ENCODE results near the gene DAB2IP. TPM values are rescaled to one million over a fixed set of nuclear protein-coding genes. Genes with fewer than 3 reads are reported as not detected.

Gene DAB2IP
- total RNA-seq, 2 experiments from 2014 or later: 0.06 TPM; not detected in 1

DNA sequence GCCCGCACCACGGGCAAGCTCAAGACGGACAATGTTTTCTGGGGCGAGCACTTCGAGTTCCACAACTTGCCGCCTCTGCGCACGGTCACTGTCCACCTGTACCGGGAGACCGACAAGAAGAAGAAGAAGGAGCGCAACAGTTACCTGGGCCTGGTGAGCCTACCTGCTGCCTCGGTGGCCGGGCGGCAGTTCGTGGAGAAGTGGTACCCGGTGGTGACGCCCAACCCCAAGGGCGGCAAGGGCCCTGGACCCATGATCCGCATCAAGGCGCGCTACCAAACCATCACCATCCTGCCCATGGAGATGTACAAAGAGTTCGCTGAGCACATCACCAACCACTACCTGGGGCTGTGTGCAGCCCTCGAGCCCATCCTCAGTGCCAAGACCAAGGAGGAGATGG lies 108.6 kb downstream of the DAB2IP start:
- Mint-ChIP-seq H3K27me3 (no peaks in the 10 kb centered on the region), H3K4me1 (ENCODE audit: low read depth) (no peaks in the 10 kb centered on the region), H3K36me3 (ENCODE audit: low read depth) (no peaks in the 10 kb centered on the region), H3K4me3 (no peak overlapping the region), H3K27ac (no peak overlapping the region), H3K9me3 (no peaks in the 10 kb centered on the region)
- Histone ChIP-seq H3K4me3 (ENCODE audit: low read length) (no peak overlapping the region), H3K36me3 (ENCODE audit: insufficient read depth, low read length) (no peaks in the 10 kb centered on the region), H3K9me3 (ENCODE audit: control insufficient read depth in 1 of 2, insufficient read depth in 1 of 2, low read length in 2 of 2) (no peaks in the 10 kb centered on the region), H3K27ac (ENCODE audit: low read depth in 1 of 2, low read length in 2 of 2) (no peak overlapping the region), H3K4me1 (ENCODE audit: insufficient read depth, low read length) (no peaks in the 10 kb centered on the region), H3K27me3 (ENCODE audit: control insufficient read depth in 1 of 2, insufficient read depth in 2 of 2, low read length in 2 of 2) (no peaks in the 10 kb centered on the region)
- intact Hi-C loops (cut with DNase I, micrococcal nuclease): no loop called here
- TF ChIP-seq CTCF (IDR thresholded peaks at IDR 0.05): no peak
- POLR2A ChIA-PET: no interaction called here
- ATAC-seq (ENCODE audit: poor library complexity): no peak
- no peak for DNase-seq
- CTCF ChIA-PET: no interaction called here

GRCh38 chr9:121760571-121760970 lies 109.1 kb downstream of the DAB2IP start:
- DNase-seq (no peak), ATAC-seq (ENCODE audit: poor library complexity) (no peak)
- Mint-ChIP-seq H3K27ac (no peak overlapping the region), H3K36me3 (ENCODE audit: low read depth) (no peaks in the 10 kb centered on the region), H3K4me3 (no peak overlapping the region), H3K27me3 (no peaks in the 10 kb centered on the region), H3K9me3 (no peaks in the 10 kb centered on the region), H3K4me1 (ENCODE audit: low read depth) (no peaks in the 10 kb centered on the region)
- Histone ChIP-seq H3K9me3 (ENCODE audit: control insufficient read depth in 1 of 2, insufficient read depth in 1 of 2, low read length in 2 of 2) (no peaks in the 10 kb centered on the region), H3K27ac (ENCODE audit: low read depth in 1 of 2, low read length in 2 of 2) (no peak overlapping the region), H3K4me1 (ENCODE audit: insufficient read depth, low read length) (no peaks in the 10 kb centered on the region), H3K36me3 (ENCODE audit: insufficient read depth, low read length) (no peaks in the 10 kb centered on the region), H3K27me3 (ENCODE audit: control insufficient read depth in 1 of 2, insufficient read depth in 2 of 2, low read length in 2 of 2) (no peaks in the 10 kb centered on the region), H3K4me3 (ENCODE audit: low read length) (no peak overlapping the region)
- intact Hi-C loops (cut with DNase I, micrococcal nuclease): no loop called here
- no peak for TF ChIP-seq CTCF (IDR thresholded peaks at IDR 0.05)
- ChIA-PET POLR2A (no interaction called here), CTCF (no interaction called here)

DNA sequence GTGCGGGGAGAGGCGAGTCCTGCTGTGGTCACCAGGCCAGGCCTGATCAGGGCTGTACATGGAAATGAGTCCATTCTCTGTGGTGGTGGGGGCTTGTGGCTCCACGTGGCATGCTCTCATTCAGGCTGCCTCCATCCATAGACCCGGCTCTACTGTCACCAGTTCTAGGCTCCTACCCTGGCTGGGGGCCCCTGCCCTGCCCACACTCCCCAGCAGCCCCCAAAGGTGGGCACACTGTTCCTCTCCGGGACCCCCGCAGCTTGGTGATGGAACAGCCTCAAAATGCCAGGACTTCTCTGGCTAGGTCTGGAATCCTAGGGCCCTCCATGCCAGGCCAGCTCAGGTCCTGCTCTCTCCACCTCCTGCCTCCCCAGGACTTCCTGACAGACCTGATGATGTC lies 111.7 kb downstream of the DAB2IP start:
- Mint-ChIP-seq H3K27ac (no peak overlapping the region), H3K4me1 (ENCODE audit: low read depth) (no peaks in the 10 kb centered on the region), H3K27me3 (no peaks in the 10 kb centered on the region), H3K4me3 (no peak overlapping the region), H3K9me3 (no peaks in the 10 kb centered on the region), H3K36me3 (ENCODE audit: low read depth) (no peaks in the 10 kb centered on the region)
- Histone ChIP-seq H3K4me3 (ENCODE audit: low read length) (no peak overlapping the region), H3K4me1 (ENCODE audit: insufficient read depth, low read length) (no peaks in the 10 kb centered on the region), H3K36me3 (ENCODE audit: insufficient read depth, low read length) (no peaks in the 10 kb centered on the region), H3K9me3 (ENCODE audit: control insufficient read depth in 1 of 2, insufficient read depth in 1 of 2, low read length in 2 of 2) (no peaks in the 10 kb centered on the region), H3K27ac (ENCODE audit: low read depth in 1 of 2, low read length in 2 of 2) (no peak overlapping the region), H3K27me3 (ENCODE audit: control insufficient read depth in 1 of 2, insufficient read depth in 2 of 2, low read length in 2 of 2) (no peaks in the 10 kb centered on the region)
- ChIA-PET CTCF (no interaction called here), POLR2A (no interaction called here)
- TF ChIP-seq CTCF (IDR thresholded peaks at IDR 0.05): no peak
- no peak for ATAC-seq (ENCODE audit: poor library complexity)
- no peak for DNase-seq
- intact Hi-C loops (cut with DNase I, micrococcal nuclease): no loop called here

Data from CD4-positive, alpha-beta T cell (primary cell).